K562 (cell line): ENCODE results near the gene SART1. TPM values are rescaled to one million over a fixed set of nuclear protein-coding genes. Genes with fewer than 3 reads are reported as not detected.

ENCODE experiments used
- HBP1 ChIP-seq: fragments of 450-650 bp; formaldehyde crosslinking; IDR thresholded peaks from 2 replicates; pipeline ENCODE4 v1.4.0; 2022; ENCODE audit warnings: missing genetic modification characterization
- polyA plus RNA-seq, 8 experiments: library from polyadenylated mRNA; depleted of rRNA in 4 of 8; stranded (reverse) in 5 of 8; unstranded in 3 of 8; fragments of >200 nt; fragmentation: Nextera tagmentation in 2 of 8; fragmentation: Illumina TruSeq in 1 of 8; extraction: Ambion mirVana in 2 of 8; extraction: Trizol in 1 of 8; gene quantifications; 2 replicates each; pipeline versions ENCODE4 v1.2.1 to v1.2.3, GENCODE V29; 2011 to 2014; ENCODE audit warnings: inconsistent platforms in 1 of 8, missing spikeins in 1 of 8
- total RNA-seq, 7 experiments: library from RNA; depleted of rRNA in 6 of 7; stranded (reverse); fragments of >200 nt in 6 of 7; fragmentation: Illumina TruSeq in 2 of 7; extraction: Trizol in 2 of 7; gene quantifications; 2 replicates each; pipeline versions ENCODE4 v1.2.1 to v1.2.3, GENCODE V29; 2011 to 2021; ENCODE audit warnings: low replicate concordance in 1 of 7
- TF ChIP-seq, protein P1 (sequence below), 2 experiments: fragments of 450-650 bp; IDR thresholded peaks; 2 replicates each; pipeline ENCODE4 v1.6.1; 2018; ENCODE audit warnings: mild to moderate bottlenecking in 2 of 2, low read depth in 1 of 2; ENCODE audit not compliant: partially characterized antibody in 2 of 2
- TF ChIP-seq, protein P2 (sequence below): fragments of 450-650 bp; formaldehyde crosslinking; IDR thresholded peaks from 2 replicates; pipeline ENCODE4 v1.4.0; 2020; ENCODE audit warnings: mild to moderate bottlenecking, moderate library complexity

SART1 gene
- total and polyA plus RNA-seq, 9 of the 15 experiments (the other 6 are each of a cell fraction or from before 2014, with no cell fraction given): 4.8 to 84.1 (median 31.7) TPM

- TF ChIP-seq, protein P1, sequence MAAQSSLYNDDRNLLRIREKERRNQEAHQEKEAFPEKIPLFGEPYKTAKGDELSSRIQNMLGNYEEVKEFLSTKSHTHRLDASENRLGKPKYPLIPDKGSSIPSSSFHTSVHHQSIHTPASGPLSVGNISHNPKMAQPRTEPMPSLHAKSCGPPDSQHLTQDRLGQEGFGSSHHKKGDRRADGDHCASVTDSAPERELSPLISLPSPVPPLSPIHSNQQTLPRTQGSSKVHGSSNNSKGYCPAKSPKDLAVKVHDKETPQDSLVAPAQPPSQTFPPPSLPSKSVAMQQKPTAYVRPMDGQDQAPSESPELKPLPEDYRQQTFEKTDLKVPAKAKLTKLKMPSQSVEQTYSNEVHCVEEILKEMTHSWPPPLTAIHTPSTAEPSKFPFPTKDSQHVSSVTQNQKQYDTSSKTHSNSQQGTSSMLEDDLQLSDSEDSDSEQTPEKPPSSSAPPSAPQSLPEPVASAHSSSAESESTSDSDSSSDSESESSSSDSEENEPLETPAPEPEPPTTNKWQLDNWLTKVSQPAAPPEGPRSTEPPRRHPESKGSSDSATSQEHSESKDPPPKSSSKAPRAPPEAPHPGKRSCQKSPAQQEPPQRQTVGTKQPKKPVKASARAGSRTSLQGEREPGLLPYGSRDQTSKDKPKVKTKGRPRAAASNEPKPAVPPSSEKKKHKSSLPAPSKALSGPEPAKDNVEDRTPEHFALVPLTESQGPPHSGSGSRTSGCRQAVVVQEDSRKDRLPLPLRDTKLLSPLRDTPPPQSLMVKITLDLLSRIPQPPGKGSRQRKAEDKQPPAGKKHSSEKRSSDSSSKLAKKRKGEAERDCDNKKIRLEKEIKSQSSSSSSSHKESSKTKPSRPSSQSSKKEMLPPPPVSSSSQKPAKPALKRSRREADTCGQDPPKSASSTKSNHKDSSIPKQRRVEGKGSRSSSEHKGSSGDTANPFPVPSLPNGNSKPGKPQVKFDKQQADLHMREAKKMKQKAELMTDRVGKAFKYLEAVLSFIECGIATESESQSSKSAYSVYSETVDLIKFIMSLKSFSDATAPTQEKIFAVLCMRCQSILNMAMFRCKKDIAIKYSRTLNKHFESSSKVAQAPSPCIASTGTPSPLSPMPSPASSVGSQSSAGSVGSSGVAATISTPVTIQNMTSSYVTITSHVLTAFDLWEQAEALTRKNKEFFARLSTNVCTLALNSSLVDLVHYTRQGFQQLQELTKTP (IDR thresholded peaks at IDR 0.05; ENCODE audit: low read depth in 1 of 2, partially characterized antibody in 2 of 2): no peak
- no peak for TF ChIP-seq HBP1 (CRISPR knock-in tag)
- TF ChIP-seq, protein P2, sequence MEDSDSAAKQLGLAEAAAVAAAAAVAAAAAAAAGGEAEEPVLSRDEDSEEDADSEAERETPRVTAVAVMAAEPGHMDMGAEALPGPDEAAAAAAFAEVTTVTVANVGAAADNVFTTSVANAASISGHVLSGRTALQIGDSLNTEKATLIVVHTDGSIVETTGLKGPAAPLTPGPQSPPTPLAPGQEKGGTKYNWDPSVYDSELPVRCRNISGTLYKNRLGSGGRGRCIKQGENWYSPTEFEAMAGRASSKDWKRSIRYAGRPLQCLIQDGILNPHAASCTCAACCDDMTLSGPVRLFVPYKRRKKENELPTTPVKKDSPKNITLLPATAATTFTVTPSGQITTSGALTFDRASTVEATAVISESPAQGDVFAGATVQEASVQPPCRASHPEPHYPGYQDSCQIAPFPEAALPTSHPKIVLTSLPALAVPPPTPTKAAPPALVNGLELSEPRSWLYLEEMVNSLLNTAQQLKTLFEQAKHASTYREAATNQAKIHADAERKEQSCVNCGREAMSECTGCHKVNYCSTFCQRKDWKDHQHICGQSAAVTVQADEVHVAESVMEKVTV (CRISPR knock-in tag): no peak
These were observed 13.9 kb upstream of the SART1 start (continued) for GRCh38 chr11:65947603-65948125.
